GM21447 (cell line): Measurements from ENCODE around the gene DONSON.

Experiments used
- ATAC-seq: cut with Tn5 transposase; IDR thresholded peaks from one replicate; pipeline ENCODE4 v1.9.1; 2021; ENCODE audit not compliant: unreplicated experiment

DONSON gene

GRCh38 chr21:33562389-33562788 lies 26.1 kb downstream of the DONSON start:
- no peak for ATAC-seq

DNA sequence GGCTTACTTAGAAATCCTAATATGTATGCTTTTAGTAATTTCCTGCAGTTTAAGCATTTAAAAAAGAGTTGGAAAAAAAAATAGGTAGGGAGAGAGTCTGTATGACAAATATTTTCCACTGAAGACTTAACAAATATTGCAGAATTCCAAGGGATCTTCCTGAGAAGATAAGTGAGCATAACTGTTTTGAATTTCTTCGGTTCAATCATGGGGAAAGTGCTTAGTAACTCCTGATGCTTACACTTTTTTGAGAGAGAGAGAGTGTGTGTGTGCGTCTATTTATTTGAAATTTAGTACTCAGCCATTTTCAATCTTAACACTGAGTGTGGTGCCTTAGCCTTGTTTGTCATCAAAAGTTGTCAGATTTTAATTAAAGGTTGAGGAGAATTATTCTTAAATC lies 27.1 kb downstream of the DONSON start:
- ATAC-seq: no peak

GRCh38 chr21:33560965-33561364 lies 27.5 kb downstream of the DONSON start:
- no peak for ATAC-seq

- no peak for ATAC-seq
Measured at GRCh38 chr21:33559813-33560212, 28.7 kb downstream of the DONSON start.

- ATAC-seq: no peak
Measured at GRCh38 chr21:33558777-33559421, 29.6 kb downstream of the DONSON start.

DNA sequence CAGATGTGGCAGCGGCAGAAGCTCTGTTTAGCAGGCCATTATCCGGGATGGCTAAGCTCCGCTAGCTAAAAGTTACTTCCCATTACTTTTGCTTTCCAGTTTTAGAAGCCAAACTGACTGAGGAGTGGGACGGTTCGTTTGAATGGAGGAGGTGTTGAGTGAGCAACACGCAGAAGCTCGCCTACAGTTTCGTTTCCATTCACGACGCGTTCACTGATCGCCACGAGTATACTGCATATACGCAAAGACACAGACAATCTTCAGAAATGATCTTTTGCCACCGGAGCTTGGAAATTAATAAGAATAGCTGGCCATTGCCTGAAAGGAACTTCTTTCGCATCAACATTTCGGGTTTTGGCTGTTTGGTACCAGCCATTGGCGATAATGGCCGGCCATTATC lies 31.0 kb downstream of the DONSON start:
- ATAC-seq: no peak

DNA sequence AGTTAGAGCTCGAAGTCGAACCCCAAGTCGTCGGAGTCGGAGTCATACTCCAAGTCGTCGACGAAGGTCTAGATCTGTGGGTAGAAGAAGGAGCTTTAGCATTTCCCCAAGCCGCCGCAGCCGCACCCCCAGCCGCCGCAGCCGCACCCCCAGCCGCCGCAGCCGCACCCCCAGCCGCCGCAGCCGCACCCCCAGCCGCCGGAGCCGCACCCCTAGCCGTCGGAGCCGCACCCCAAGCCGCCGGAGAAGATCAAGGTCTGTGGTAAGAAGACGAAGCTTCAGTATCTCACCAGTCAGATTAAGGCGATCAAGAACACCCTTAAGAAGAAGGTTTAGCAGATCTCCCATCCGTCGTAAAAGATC lies 33.5 kb downstream of the DONSON start:
- ATAC-seq: no peak

- no peak for ATAC-seq
Measured at GRCh38 chr21:33554236-33554981, 34.1 kb downstream of the DONSON start.

DNA sequence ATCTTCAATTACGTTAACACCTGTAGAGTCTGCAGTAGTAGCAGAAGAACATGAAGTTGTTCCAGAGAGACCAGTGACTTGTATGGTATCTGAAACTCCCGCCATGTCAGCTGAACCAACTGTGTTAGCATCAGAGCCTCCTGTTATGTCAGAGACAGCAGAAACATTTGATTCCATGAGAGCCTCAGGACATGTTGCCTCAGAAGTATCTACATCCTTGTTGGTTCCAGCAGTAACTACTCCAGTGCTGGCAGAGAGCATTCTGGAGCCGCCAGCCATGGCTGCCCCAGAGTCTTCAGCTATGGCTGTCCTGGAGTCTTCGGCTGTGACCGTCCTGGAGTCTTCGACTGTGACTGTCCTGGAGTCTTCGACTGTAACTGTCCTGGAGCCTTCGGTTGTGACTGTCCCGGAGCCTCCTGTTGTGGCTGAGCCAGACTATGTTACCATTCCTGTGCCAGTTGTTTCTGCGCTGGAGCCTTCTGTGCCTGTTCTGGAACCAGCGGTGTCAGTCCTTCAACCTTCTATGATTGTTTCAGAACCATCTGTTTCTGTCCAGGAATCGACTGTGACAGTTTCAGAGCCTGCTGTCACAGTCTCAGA lies 35.4 kb downstream of the DONSON start:
- ATAC-seq: no peak

DNA sequence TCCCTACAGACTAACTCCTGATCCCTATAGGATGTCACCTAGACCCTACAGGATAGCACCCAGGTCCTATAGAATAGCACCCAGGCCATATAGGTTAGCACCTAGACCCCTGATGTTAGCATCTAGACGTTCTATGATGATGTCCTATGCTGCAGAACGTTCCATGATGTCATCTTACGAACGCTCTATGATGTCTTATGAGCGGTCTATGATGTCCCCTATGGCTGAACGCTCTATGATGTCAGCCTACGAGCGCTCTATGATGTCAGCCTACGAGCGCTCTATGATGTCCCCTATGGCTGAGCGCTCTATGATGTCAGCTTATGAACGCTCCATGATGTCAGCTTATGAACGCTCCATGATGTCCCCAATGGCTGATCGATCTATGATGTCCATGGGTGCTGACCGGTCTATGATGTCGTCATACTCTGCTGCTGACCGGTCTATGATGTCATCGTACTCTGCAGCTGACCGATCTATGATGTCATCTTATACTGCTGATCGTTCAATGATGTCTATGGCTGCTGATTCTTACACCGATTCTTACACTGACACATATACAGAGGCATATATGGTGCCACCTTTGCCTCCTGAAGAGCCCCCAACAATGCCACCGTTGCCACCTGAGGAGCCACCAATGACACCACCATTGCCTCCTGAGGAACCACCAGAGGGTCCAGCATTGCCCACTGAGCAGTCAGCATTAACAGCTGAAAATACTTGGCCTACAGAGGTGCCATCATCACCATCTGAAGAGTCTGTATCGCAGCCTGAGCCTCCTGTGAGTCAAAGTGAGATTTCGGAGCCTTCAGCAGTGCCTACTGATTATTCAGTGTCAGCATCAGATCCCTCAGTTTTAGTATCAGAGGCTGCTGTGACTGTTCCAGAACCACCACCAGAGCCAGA lies 36.1 kb downstream of the DONSON start:
- no peak for ATAC-seq

DNA sequence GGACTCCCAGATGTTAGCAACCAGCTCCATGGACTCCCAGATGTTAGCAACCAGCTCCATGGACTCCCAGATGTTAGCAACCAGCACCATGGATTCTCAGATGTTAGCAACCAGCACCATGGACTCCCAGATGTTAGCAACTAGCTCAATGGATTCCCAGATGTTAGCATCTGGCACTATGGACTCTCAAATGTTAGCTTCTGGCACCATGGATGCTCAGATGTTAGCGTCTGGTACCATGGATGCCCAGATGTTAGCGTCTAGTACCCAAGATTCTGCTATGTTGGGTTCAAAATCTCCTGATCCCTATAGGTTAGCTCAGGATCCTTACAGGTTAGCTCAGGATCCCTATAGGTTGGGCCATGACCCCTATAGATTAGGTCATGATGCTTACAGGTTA lies 36.8 kb downstream of the DONSON start:
- no peak for ATAC-seq

DNA sequence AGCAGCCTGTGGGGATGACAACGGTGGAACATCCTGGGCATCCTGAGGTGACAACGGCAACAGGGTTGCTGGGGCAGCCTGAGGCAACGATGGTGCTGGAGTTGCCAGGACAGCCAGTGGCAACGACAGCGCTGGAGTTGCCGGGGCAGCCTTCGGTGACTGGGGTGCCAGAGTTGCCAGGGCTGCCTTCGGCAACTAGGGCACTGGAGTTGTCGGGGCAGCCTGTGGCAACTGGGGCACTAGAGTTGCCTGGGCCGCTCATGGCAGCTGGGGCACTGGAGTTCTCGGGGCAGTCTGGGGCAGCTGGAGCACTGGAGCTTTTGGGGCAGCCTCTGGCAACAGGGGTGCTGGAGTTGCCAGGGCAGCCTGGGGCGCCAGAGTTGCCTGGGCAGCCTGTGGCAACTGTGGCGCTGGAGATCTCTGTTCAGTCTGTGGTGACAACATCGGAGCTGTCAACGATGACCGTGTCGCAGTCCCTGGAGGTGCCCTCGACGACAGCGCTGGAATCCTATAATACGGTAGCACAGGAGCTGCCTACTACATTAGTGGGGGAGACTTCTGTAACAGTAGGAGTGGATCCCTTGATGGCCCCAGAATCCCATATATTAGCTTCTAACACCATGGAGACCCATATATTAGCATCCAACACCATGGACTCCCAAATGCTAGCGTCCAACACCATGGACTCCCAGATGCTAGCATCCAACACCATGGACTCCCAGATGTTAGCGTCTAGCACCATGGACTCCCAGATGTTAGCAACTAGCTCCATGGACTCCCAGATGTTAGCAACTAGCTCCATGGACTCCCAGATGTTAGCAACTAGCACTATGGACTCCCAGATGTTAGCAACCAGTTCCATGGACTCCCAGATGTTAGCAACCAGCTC lies 37.5 kb downstream of the DONSON start:
- no peak for ATAC-seq

DNA sequence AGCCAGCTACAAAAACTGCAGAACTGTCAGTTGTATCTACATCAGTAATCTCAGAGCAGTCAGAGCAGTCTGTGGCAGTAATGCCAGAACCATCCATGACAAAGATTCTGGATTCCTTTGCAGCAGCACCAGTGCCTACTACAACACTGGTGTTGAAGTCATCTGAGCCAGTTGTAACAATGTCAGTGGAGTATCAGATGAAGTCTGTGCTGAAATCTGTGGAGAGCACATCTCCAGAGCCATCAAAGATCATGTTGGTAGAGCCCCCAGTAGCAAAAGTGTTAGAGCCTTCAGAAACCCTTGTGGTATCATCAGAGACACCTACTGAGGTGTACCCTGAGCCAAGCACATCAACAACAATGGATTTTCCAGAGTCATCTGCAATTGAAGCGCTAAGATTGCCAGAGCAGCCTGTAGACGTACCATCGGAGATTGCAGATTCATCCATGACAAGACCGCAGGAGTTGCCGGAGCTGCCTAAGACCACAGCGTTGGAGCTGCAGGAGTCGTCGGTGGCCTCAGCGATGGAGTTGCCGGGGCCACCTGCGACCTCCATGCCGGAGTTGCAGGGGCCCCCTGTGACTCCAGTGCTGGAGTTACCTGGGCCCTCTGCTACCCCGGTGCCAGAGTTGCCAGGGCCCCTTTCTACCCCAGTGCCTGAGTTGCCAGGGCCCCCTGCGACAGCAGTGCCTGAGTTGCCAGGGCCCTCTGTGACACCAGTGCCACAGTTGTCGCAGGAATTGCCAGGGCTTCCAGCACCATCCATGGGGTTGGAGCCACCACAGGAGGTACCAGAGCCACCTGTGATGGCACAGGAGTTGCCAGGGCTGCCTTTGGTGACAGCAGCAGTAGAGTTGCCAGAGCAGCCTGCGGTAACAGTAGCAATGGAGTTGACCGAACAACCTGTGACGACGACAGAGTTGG lies 38.4 kb downstream of the DONSON start:
- ATAC-seq: no peak

DNA sequence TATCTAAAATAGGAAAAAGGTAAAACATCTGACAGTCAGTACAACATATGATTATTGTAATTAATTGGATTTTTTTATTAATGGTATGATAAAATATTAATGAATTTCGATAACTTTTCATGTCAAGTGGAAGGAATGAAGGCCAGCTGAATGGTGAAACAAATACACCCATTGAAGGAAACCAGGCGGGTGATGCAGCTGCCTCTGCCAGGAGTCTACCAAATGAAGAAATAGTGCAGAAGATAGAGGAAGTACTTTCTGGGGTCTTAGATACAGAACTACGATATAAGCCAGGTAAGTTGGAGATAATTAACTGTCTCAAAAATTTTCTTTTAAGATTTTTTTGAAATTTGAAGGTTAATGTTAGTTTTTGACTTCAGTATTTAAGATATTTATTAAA lies 42.4 kb downstream of the DONSON start:
- ATAC-seq: no peak

DNA sequence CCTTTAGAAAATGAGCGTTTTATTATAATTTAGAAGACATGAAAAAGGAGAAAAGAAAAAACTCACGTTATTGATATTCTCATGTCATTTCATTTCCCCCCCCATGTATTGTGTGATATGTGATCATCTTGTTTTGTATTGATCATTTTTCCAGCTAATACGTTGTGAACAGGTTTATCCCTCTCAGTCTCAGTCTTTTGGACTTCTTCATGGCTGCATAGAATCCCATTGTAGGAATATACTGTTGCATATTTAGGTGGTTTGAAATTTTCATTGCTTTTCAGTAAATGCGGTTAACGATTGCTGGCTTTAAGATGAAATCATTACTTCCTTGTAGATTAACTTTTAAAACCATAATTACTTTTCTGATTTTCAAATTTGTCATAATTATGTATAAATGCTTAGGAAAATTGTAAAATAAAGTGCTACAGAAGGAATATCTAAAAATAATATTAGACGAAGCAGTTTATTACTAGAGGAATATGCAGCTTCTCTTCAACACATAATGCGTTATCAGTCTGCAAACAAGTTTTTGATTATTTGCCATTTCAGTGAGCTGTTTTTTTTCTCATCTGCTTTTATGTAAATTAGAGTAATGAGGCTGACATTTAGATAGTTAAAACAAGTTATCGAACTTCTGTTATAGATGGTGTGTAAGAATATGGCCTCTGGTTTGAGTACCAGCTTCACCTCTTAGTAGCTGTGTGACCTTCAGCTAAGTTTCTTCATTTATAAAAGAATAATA lies 43.9 kb downstream of the DONSON start:
- ATAC-seq: no peak

GRCh38 chr21:33543505-33544129 lies 44.9 kb downstream of the DONSON start:
- ATAC-seq: peak; percentile 20

DNA sequence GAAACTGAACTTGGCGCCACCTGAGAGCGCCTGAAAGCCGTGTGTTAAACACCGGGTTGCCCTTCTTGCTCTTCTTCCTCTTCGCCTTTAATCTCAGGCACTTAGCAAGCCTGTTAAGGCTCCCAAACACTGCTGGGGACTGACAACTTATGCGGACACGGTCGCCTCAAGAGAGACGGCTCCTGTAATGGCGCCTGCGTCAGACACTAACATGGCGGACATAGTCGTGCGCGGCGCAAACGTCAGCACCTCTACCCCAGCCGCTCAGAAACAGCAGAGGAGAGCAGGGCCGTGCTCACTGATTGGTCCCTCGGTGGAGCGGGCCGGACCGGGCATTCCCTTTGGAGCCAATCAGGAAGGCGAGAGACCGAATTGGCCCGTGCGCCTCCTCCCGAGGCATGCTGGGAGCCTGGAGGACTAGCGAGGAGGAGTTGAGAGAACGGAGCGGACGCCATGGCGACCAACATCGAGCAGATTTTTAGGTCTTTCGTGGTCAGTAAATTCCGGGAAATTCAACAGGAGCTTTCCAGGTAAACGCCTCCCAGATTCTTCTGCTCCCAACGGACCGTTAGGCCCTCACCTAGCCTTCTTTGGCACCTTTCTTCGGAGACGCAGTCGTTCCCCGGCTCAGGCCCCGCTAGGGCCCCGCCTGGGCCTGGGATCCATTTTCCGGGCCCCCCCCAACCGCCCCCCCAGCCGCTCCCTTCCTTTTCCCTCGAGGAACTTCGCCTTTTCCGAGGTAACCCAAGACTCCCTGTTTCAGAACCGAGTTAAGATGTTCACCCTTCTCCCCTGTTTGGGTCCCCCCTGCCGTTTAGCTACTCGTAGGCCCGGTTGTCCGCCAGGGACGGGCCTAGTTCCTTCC lies 45.6 kb downstream of the DONSON start, which contains the start of gene SON:
Gene SON (plus strand): TSS at position 399 of the 865 bp plus-strand sequence. CDS start 55 bp downstream, at position 454.
- ATAC-seq: peak; percentile 89
